Hepatocyte (in vitro differentiated cells): ENCODE measurements around the gene STEAP3.

ENCODE experiments used
- EZH2 ChIP-seq: fragments of 200-600 bp; sonication (generic); IDR thresholded peaks from 2 replicates; pipeline ENCODE4 v1.6.1; 2016; ENCODE audit warnings: antibody characterized with exemption, mild to moderate bottlenecking, borderline replicate concordance
- EZH2phosphoT487 ChIP-seq: fragments of 200-600 bp; sonication (generic); IDR thresholded peaks from one replicate; pipeline ENCODE4 v1.6.1; 2018; ENCODE audit warnings: antibody characterized with exemption, mild to moderate bottlenecking, low read depth, moderate library complexity; ENCODE audit not compliant: unreplicated experiment, severe bottlenecking
- TF ChIP-seq, protein P1 (sequence below): fragments of 200-600 bp; sonication (generic); IDR thresholded peaks from 2 replicates; pipeline ENCODE4 v1.5.1; 2016; ENCODE audit warnings: antibody characterized with exemption, mild to moderate bottlenecking; ENCODE audit not compliant: poor library complexity

DNA sequence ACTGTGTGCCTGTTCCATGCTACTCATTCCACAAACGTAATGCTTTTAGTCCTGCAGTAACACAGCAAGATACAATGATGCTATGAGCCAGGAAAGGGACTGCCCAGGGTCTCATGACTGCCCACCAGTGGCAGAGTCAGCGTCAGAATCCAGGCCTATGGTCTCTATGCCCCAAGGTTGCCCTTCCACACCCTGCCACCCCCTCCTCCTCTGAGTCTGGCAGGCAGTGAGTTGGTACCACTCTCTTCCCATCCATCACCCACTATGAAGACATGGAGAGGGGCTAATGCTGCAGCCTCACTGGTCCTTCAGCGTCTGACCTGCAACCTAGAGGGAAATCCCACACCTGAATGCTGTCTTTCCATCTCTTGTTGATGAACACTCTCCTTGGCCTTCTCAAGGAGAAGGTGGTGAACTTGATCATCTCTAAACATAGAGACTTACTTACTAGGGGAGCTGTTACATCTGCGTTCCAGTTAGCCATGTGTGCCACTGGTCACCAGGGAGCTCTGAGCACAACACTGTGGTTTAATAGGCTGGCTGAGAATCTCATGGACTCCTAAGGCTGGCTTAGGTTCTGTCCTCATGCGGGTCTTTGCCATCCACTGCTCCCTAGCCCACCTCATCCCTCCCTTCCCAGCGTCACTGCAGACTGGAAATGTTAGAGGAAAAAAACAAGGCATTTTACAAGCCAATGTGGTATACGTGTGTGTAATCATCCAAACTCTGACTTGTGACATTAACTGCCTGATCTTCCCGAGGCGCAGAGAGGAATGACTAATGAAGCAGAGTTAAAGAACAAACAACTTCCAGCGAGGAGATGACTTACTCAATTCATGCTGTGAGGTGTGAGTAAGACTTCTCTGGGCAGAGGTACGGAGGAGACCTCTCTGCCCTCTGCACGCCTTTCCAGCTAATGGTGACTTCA is 28.8 kb downstream of the STEAP3 start:
- TF ChIP-seq, protein P1, sequence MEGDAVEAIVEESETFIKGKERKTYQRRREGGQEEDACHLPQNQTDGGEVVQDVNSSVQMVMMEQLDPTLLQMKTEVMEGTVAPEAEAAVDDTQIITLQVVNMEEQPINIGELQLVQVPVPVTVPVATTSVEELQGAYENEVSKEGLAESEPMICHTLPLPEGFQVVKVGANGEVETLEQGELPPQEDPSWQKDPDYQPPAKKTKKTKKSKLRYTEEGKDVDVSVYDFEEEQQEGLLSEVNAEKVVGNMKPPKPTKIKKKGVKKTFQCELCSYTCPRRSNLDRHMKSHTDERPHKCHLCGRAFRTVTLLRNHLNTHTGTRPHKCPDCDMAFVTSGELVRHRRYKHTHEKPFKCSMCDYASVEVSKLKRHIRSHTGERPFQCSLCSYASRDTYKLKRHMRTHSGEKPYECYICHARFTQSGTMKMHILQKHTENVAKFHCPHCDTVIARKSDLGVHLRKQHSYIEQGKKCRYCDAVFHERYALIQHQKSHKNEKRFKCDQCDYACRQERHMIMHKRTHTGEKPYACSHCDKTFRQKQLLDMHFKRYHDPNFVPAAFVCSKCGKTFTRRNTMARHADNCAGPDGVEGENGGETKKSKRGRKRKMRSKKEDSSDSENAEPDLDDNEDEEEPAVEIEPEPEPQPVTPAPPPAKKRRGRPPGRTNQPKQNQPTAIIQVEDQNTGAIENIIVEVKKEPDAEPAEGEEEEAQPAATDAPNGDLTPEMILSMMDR = no peak
- TF ChIP-seq EZH2phosphoT487 (no peak), EZH2 (no peak)
